Glutamatergic neuron (in vitro differentiated cells): ENCODE measurements around the gene USP27X. TPM values are rescaled to one million over a fixed set of nuclear protein-coding genes. Genes with fewer than 3 reads are reported as not detected.
A peak's percentile ranks its signal among the peaks of the same experiment; 100 is the strongest.

ENCODE experiments used
- DNase-seq: peaks from one replicate; pipeline ENCODE4 v3.0.0; 2022
- H3K27ac Mint-ChIP-seq: one replicate; pipeline ENCODE4 v1.8.0; 2020; ENCODE audit warnings: mild to moderate bottlenecking, mixed read lengths, inconsistent platforms; ENCODE audit not compliant: unreplicated experiment
- H3K27me3 Mint-ChIP-seq: one replicate; pipeline ENCODE4 v1.8.0; 2020; ENCODE audit warnings: mild to moderate bottlenecking, moderate library complexity, mixed read lengths, inconsistent platforms; ENCODE audit not compliant: unreplicated experiment
- H3K36me3 Mint-ChIP-seq: one replicate; pipeline ENCODE4 v1.8.0; 2020; ENCODE audit warnings: mild to moderate bottlenecking, mixed read lengths, inconsistent platforms; ENCODE audit not compliant: unreplicated experiment
- H3K4me1 Mint-ChIP-seq: one replicate; pipeline ENCODE4 v1.8.0; 2020; ENCODE audit warnings: mild to moderate bottlenecking, low read depth, mixed read lengths, inconsistent platforms; ENCODE audit not compliant: unreplicated experiment
- H3K4me3 Mint-ChIP-seq: one replicate; pipeline ENCODE4 v1.8.0; 2020; ENCODE audit warnings: mild to moderate bottlenecking, mixed read lengths, inconsistent platforms; ENCODE audit not compliant: unreplicated experiment
- H3K9me3 Mint-ChIP-seq: one replicate; pipeline ENCODE4 v1.8.0; 2020; ENCODE audit warnings: mild to moderate bottlenecking, moderate library complexity, mixed read lengths, inconsistent platforms; ENCODE audit not compliant: unreplicated experiment
- CTCF ChIP-seq: fragments of 200-600 bp; sonication (generic); IDR thresholded peaks from one replicate; pipeline ENCODE4 v1.5.0; 2021; ENCODE audit not compliant: partially characterized antibody, unreplicated experiment
- total RNA-seq: library from RNA; stranded (reverse); fragmentation: NEBNext Ultra II Directional; extraction: Animal tissue kit (Norgen Biotek cat#: 25700); gene quantifications from one replicate; pipeline ENCODE4 v1.2.1, GENCODE V29; 2021; ENCODE audit not compliant: unreplicated experiment

USP27X gene
- total RNA-seq, 1 donor from 2014 or later = 4.2 TPM

- Mint-ChIP-seq H3K36me3 (peaks cover 11% of the 10 kb centered on the region), H3K27ac (no peak overlapping the region), H3K9me3 (peaks cover 2% of the 10 kb centered on the region), H3K4me1 (no peaks in the 10 kb centered on the region), H3K4me3 (no peak overlapping the region), H3K27me3 (no peaks in the 10 kb centered on the region)
- no peak for TF ChIP-seq CTCF
- no peak for DNase-seq
These were observed 21.8 kb downstream of the USP27X start for GRCh38 chrX:49901048-49901447.

- Mint-ChIP-seq H3K9me3 (peaks cover 1% of the 10 kb centered on the region), H3K4me1 (no peaks in the 10 kb centered on the region), H3K4me3 (no peak overlapping the region), H3K27ac (no peak overlapping the region), H3K36me3 (no peaks in the 10 kb centered on the region), H3K27me3 (no peaks in the 10 kb centered on the region)
- DNase-seq = no peak
- no peak for TF ChIP-seq CTCF
These were observed 31.1 kb downstream of the USP27X start for GRCh38 chrX:49910344-49910743.

- Mint-ChIP-seq H3K4me3 (no peak overlapping the region), H3K36me3 (no peaks in the 10 kb centered on the region), H3K27ac (no peak overlapping the region), H3K4me1 (no peaks in the 10 kb centered on the region), H3K9me3 (peaks cover 1% of the 10 kb centered on the region), H3K27me3 (no peaks in the 10 kb centered on the region)
- TF ChIP-seq CTCF = no peak
- no peak for DNase-seq
These were observed 32.8 kb downstream of the USP27X start for GRCh38 chrX:49912086-49912485.

GRCh38 chrX:49912861-49913260 is 33.6 kb downstream of the USP27X start:
- H3K27ac Mint-ChIP-seq = no peak overlapping the region
- peaks cover 1% of the 10 kb centered on the region for H3K9me3 Mint-ChIP-seq
- TF ChIP-seq CTCF = no peak
- H3K27me3 Mint-ChIP-seq = no peaks in the 10 kb centered on the region
- H3K36me3 Mint-ChIP-seq = no peaks in the 10 kb centered on the region
- no peak for DNase-seq
- no peaks in the 10 kb centered on the region for H3K4me1 Mint-ChIP-seq
- H3K4me3 Mint-ChIP-seq = no peak overlapping the region

GRCh38 chrX:49915361-49916222 is 36.3 kb downstream of the USP27X start:
- H3K36me3 Mint-ChIP-seq = no peaks in the 10 kb centered on the region
- TF ChIP-seq CTCF = peak; percentile 75
- no peak overlapping the region for H3K4me3 Mint-ChIP-seq
- H3K9me3 Mint-ChIP-seq = no peaks in the 10 kb centered on the region
- no peak overlapping the region for H3K27ac Mint-ChIP-seq
- no peaks in the 10 kb centered on the region for H3K27me3 Mint-ChIP-seq
- no peaks in the 10 kb centered on the region for H3K4me1 Mint-ChIP-seq
- peak; percentile 32 for DNase-seq
